K562 (cell line): ENCODE results near the gene SYNPO2.

Source experiments
- CREB1 ChIP-seq, 2 experiments: sonication (generic) in 1 of 2; formaldehyde crosslinking in 1 of 2; IDR thresholded peaks; 2 replicates each; pipeline versions ENCODE4 v1.6.1 to v1.8.0; 2012 to 2022; ENCODE audit warnings: inconsistent platforms in 1 of 2, mild to moderate bottlenecking in 1 of 2, missing genetic modification reagents in 1 of 2, moderate library complexity in 1 of 2
- CTCF ChIP-seq, 3 experiments: IDR thresholded peaks in 2 of 3; conservative IDR thresholded peaks in 1 of 3; 2 replicates each; pipeline ENCODE4 v1.5.1; 2011 to 2012; ENCODE audit warnings: low read length in 3 of 3, mild to moderate bottlenecking in 3 of 3, control low read depth in 2 of 3, improper control_type of control experiment in 1 of 3, inconsistent platforms in 1 of 3, low read depth in 1 of 3, mixed read lengths in 1 of 3, moderate library complexity in 1 of 3; ENCODE audit not compliant: insufficient read depth in 2 of 3
- EP400 ChIP-seq: fragments of 450-650 bp; IDR thresholded peaks from 2 replicates; pipeline ENCODE4 v1.6.1; 2017; ENCODE audit warnings: antibody characterized with exemption, mild to moderate bottlenecking, moderate library complexity
- KDM4B ChIP-seq, 2 experiments: fragments of 450-650 bp in 1 of 2; sonication (generic) in 1 of 2; IDR thresholded peaks; 2 replicates each; pipeline ENCODE4 v1.6.1; 2016 to 2017; ENCODE audit warnings: borderline replicate concordance in 2 of 2, antibody characterized with exemption in 1 of 2, low read depth in 1 of 2, mild to moderate bottlenecking in 1 of 2
- NR3C1 ChIP-seq: sonication (generic); formaldehyde crosslinking; IDR thresholded peaks from 2 replicates; pipeline ENCODE4 v1.8.1; 2022; ENCODE audit warnings: missing genetic modification reagents
- POLR2AphosphoS5 ChIP-seq: IDR thresholded peaks from 2 replicates; pipeline ENCODE4 v1.6.1; 2011; ENCODE audit warnings: mild to moderate bottlenecking, low read depth, low read length, moderate library complexity; ENCODE audit not compliant: control insufficient read depth, insufficient read depth
- SP1 ChIP-seq: sonication (generic); formaldehyde crosslinking; IDR thresholded peaks from 2 replicates; pipeline ENCODE4 v1.8.1; 2022; ENCODE audit warnings: mild to moderate bottlenecking, missing genetic modification reagents
- SRSF1 ChIP-seq: fragments of 200-400 bp; formaldehyde crosslinking; IDR thresholded peaks from 2 replicates; pipeline ENCODE4 v1.6.1; 2017; ENCODE audit warnings: mild to moderate bottlenecking, low read depth, low read length, moderate library complexity
- ZBED1 ChIP-seq: IDR thresholded peaks from 2 replicates; pipeline ENCODE4 v1.6.1; 2014
- ZFX ChIP-seq: sonication (generic); formaldehyde crosslinking; IDR thresholded peaks from 2 replicates; pipeline ENCODE4 v1.8.0; 2022; ENCODE audit warnings: mild to moderate bottlenecking, missing genetic modification reagents, moderate library complexity
- TF ChIP-seq, protein P1 (sequence below): sonication (generic); formaldehyde crosslinking; IDR thresholded peaks from 2 replicates; pipeline ENCODE4 v1.8.1; 2023; ENCODE audit warnings: mild to moderate bottlenecking, missing genetic modification reagents, moderate library complexity
- TF ChIP-seq, protein P2 (sequence below): sonication (generic); IDR thresholded peaks from 2 replicates; pipeline ENCODE4 v1.6.1; 2016

GRCh38 chr4:119039779-119040178 lies 151.1 kb downstream of the SYNPO2 start:
- TF ChIP-seq, protein P1, sequence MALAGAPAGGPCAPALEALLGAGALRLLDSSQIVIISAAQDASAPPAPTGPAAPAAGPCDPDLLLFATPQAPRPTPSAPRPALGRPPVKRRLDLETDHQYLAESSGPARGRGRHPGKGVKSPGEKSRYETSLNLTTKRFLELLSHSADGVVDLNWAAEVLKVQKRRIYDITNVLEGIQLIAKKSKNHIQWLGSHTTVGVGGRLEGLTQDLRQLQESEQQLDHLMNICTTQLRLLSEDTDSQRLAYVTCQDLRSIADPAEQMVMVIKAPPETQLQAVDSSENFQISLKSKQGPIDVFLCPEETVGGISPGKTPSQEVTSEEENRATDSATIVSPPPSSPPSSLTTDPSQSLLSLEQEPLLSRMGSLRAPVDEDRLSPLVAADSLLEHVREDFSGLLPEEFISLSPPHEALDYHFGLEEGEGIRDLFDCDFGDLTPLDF (CRISPR knock-in tag): no peak
- TF ChIP-seq, protein P2, sequence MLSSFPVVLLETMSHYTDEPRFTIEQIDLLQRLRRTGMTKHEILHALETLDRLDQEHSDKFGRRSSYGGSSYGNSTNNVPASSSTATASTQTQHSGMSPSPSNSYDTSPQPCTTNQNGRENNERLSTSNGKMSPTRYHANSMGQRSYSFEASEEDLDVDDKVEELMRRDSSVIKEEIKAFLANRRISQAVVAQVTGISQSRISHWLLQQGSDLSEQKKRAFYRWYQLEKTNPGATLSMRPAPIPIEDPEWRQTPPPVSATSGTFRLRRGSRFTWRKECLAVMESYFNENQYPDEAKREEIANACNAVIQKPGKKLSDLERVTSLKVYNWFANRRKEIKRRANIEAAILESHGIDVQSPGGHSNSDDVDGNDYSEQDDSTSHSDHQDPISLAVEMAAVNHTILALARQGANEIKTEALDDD: no peak
- no peak for TF ChIP-seq SP1 (CRISPR knock-in tag)
- no peak for TF ChIP-seq EP400
- TF ChIP-seq KDM4B (IDR thresholded peaks at IDR 0.05; ENCODE audit: borderline replicate concordance in 2 of 2, low read depth in 1 of 2): no peak
- TF ChIP-seq NR3C1 (CRISPR knock-in tag): no peak
- TF ChIP-seq CTCF (IDR thresholded peaks at IDR 0.05 in 2 of 3, conservative IDR thresholded peaks at IDR 0.05 in 1 of 3; ENCODE audit: insufficient read depth in 2 of 3, low read depth in 1 of 3, low read length in 3 of 3): peak; percentile 35 to 38 (median 37); a peak in 3 of 6 replicates
- no peak for TF ChIP-seq ZBED1
- TF ChIP-seq SRSF1: no peak
- TF ChIP-seq POLR2AphosphoS5: no peak
- no peak for TF ChIP-seq ZFX (CRISPR knock-in tag)
- no peak for TF ChIP-seq CREB1 (IDR thresholded peaks at IDR 0.05)
- TF ChIP-seq CREB1 (CRISPR knock-in tag; IDR thresholded peaks at IDR 0.05): no peak
